ENCODE data around the gene RIN1. TPM values are rescaled to one million over a fixed set of nuclear protein-coding genes. Genes with fewer than 3 reads are reported as not detected.
A peak's percentile ranks its signal among the peaks of the same experiment; 100 is the strongest.

Gene RIN1
- polyA plus RNA-seq, 1 donor (not counting 4 experiments of a cell fraction or from before 2014, with no cell fraction given) = 10.6 TPM

GRCh38 chr11:66334605-66335442 lies 1.4 kb downstream of the RIN1 start:
- peaks cover 3% of the 10 kb centered on the region for H4K20me1 ChIP-seq (ENCODE audit: control insufficient read depth, extremely low read depth, insufficient read depth, low read length)
- no peak for TF ChIP-seq EZH2 (IDR thresholded peaks at IDR 0.05; ENCODE audit: low read length)
- peak in 1 of 3 experiments; percentile 15 for TF ChIP-seq CTCF (optimal IDR thresholded peaks at IDR 0.05 in 1 of 3, IDR thresholded peaks at IDR 0.05 in 1 of 3, conservative IDR thresholded peaks at IDR 0.05 in 1 of 3; ENCODE audit: extremely low read depth in 1 of 3, insufficient read depth in 2 of 3, low read length in 3 of 3)
- H3K27me3 ChIP-seq (ENCODE audit: control insufficient read depth, extremely low read depth, insufficient read depth, low read length) = no peaks in the 10 kb centered on the region
- peaks cover 22% of the 10 kb centered on the region for H3K79me2 ChIP-seq (ENCODE audit: control insufficient read depth, insufficient read depth, low read length)
- H3K4me3 ChIP-seq (ENCODE audit: control insufficient read depth in 2 of 3, extremely low read depth in 1 of 3, insufficient read depth in 2 of 3, low read depth in 1 of 3, low read length in 3 of 3) = peak overlapping the region; percentile 60 to 78 (median 78)
- no peak overlapping the region for H2AFZ ChIP-seq (ENCODE audit: control insufficient read depth, low read length)
- peaks cover 26 to 46% of the 10 kb centered on the region in 2 experiments for H3K36me3 ChIP-seq (ENCODE audit: control insufficient read depth in 2 of 2, extremely low read depth in 1 of 2, insufficient read depth in 2 of 2, low read length in 2 of 2)
- H3K4me1 ChIP-seq (ENCODE audit: control insufficient read depth, extremely low read depth, insufficient read depth, low read length) = peaks cover 49% of the 10 kb centered on the region
- peaks cover 6% of the 10 kb centered on the region for H3K9me1 ChIP-seq (ENCODE audit: control insufficient read depth, extremely low read depth, insufficient read depth, low read length)
- dilution Hi-C loops (cut with MboI; ENCODE audit: extremely low pct_ligation_motif_present, low sequenced_read_pairs) = no loop called here
- H3K27ac ChIP-seq (ENCODE audit: control insufficient read depth, insufficient read depth, low read length) = peak overlapping the region; percentile 97
- no peaks in the 10 kb centered on the region for H3K9me3 ChIP-seq (ENCODE audit: control insufficient read depth, low read depth, low read length)
- DNase-seq (ENCODE audit: low read depth, low spot score) = no peak
- FAIRE-seq = no peak
- peak overlapping the region; percentile 95 for H3K4me2 ChIP-seq (ENCODE audit: control insufficient read depth, extremely low read depth, insufficient read depth, low read depth, low read length)
- peak overlapping the region; percentile 85 for H3K9ac ChIP-seq (ENCODE audit: control insufficient read depth, extremely low read depth, insufficient read depth, low read length)

- TF ChIP-seq CTCF (optimal IDR thresholded peaks at IDR 0.05 in 1 of 3, IDR thresholded peaks at IDR 0.05 in 1 of 3, conservative IDR thresholded peaks at IDR 0.05 in 1 of 3; ENCODE audit: extremely low read depth in 1 of 3, insufficient read depth in 2 of 3, low read length in 3 of 3) = no peak
- TF ChIP-seq EZH2 (IDR thresholded peaks at IDR 0.05; ENCODE audit: low read length) = no peak
- peaks cover 22% of the 10 kb centered on the region for H3K79me2 ChIP-seq (ENCODE audit: control insufficient read depth, insufficient read depth, low read length)
- DNase-seq (ENCODE audit: low read depth, low spot score) (no peak), FAIRE-seq (no peak)
- peaks cover 6% of the 10 kb centered on the region for H3K9me1 ChIP-seq (ENCODE audit: control insufficient read depth, extremely low read depth, insufficient read depth, low read length)
- peak overlapping the region; percentile 95 for H3K4me2 ChIP-seq (ENCODE audit: control insufficient read depth, extremely low read depth, insufficient read depth, low read depth, low read length)
- peaks cover 42% of the 10 kb centered on the region for H3K4me1 ChIP-seq (ENCODE audit: control insufficient read depth, extremely low read depth, insufficient read depth, low read length)
- no peak overlapping the region for H3K9ac ChIP-seq (ENCODE audit: control insufficient read depth, extremely low read depth, insufficient read depth, low read length)
- H3K27me3 ChIP-seq (ENCODE audit: control insufficient read depth, extremely low read depth, insufficient read depth, low read length) = no peaks in the 10 kb centered on the region
- H4K20me1 ChIP-seq (ENCODE audit: control insufficient read depth, extremely low read depth, insufficient read depth, low read length) = peaks cover 3% of the 10 kb centered on the region
- dilution Hi-C loops (cut with MboI; ENCODE audit: extremely low pct_ligation_motif_present, low sequenced_read_pairs) = no loop called here
- no peak overlapping the region for H2AFZ ChIP-seq (ENCODE audit: control insufficient read depth, low read length)
- peaks cover 23 to 45% of the 10 kb centered on the region in 2 experiments for H3K36me3 ChIP-seq (ENCODE audit: control insufficient read depth in 2 of 2, extremely low read depth in 1 of 2, insufficient read depth in 2 of 2, low read length in 2 of 2)
- H3K4me3 ChIP-seq (ENCODE audit: control insufficient read depth in 2 of 3, extremely low read depth in 1 of 3, insufficient read depth in 2 of 3, low read depth in 1 of 3, low read length in 3 of 3) = peak overlapping the region; percentile 32 to 60 (median 51)
- H3K27ac ChIP-seq (ENCODE audit: control insufficient read depth, insufficient read depth, low read length) = no peak overlapping the region
- H3K9me3 ChIP-seq (ENCODE audit: control insufficient read depth, low read depth, low read length) = no peaks in the 10 kb centered on the region
Observed at GRCh38 chr11:66333896-66334604, 2.2 kb downstream of the RIN1 start.

All from keratinocyte (primary cell).